Hematopoietic multipotent progenitor cell treated with erythropoietin and hydrocortisone succinate and interleukin-3 and kit ligand, for 4 days (in vitro differentiated cells): ENCODE data around the gene FAF1.
"Not testable (repeated sequence)": the region's sequence is repeated elsewhere in the genome, so short reads cannot be mapped to it uniquely, and the experiment has no call there.

Experiments
- DNase-seq: peaks from one replicate; pipeline ENCODE4 v3.0.0-alpha.2; 2015

FAF1 gene

DNA sequence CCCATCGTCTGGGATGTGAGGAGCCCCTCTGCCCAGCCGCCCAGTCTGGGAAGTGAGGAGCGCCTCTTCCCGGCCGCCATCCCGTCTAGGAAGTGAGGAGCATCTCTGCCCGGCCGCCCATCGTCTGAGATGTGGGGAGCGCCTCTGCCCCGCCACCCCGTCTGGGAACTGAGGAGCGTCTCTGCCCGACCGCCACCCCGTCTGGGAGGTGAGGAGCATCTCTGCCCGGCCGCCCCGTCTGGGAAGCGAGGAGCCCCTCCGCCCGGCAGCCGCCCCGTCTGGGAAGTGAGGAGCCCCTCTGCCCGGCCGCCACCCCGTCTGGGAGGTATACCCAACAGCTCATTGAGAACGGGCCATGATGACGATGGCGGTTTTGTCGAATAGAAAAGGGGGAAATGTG, 7.5 kb downstream of the FAF1 start:
- not testable (repeated sequence) for DNase-seq

- DNase-seq: no peak
Observed at GRCh38 chr1:50950396-50950795, 9.7 kb downstream of the FAF1 start.

GRCh38 chr1:50949286-50949982, 10.6 kb downstream of the FAF1 start:
- peak; percentile 38 for DNase-seq

- DNase-seq: no peak
Observed at GRCh38 chr1:50942334-50942733, 17.7 kb downstream of the FAF1 start.

DNA sequence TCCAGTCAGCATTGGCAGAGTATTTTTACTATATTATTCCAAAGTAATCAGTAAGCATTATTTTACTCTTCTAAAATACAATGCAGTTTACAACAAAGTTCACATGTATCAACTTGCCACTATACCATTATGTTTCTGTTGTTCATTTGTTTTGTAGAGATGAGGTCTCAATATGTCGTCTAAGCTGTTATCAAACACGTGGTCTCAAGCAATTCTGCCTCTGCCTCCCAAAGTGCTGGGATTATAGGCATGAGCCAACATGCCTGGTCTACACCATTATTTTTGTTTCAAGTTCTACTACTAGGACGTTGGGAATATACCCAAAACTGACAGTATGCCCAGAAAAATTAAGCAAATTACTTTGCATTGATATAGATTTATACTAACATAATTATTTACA, 19.8 kb downstream of the FAF1 start:
- no peak for DNase-seq

GRCh38 chr1:50936321-50936720, 23.7 kb downstream of the FAF1 start:
- no peak for DNase-seq

- DNase-seq: not testable (repeated sequence)
Observed at GRCh38 chr1:50935276-50935675, 24.8 kb downstream of the FAF1 start.

DNA sequence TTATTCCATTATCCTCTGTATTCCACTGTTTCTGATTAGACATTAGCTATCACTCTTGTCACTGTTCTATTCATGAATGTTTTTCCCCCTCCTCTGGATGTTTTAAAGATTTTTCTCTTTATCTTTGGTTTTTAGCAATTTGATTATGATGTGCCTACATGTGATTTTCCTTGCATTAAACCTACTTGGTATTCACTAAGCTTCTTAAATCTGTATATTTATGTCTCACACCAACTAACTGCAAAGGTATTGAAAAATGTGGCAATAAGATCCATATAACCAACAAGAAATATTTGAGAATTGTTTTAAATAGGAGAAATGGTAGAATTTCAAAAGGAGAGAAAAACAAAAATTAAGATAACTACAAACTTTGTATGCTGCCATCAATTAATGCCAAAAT, 25.2 kb downstream of the FAF1 start:
- DNase-seq: no peak

DNA sequence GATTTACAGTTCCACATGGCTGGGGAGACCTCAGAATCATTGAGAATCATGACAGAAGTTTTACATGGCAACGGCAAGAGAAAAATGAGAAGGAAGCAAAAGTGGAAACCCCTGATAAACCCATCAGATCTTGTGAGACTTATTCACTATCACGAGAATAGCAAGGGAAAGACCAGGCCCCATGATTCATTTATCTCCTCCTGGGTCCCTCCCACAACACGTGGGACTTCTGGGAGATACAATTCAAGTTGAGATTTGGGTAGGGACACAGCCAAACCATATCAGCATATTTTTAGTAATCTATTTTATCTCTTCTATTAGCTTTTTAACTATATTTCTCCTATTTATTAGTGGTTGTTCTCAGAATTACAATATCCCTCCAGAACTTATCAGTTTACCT, 26.3 kb downstream of the FAF1 start:
- DNase-seq: not testable (repeated sequence)

DNA sequence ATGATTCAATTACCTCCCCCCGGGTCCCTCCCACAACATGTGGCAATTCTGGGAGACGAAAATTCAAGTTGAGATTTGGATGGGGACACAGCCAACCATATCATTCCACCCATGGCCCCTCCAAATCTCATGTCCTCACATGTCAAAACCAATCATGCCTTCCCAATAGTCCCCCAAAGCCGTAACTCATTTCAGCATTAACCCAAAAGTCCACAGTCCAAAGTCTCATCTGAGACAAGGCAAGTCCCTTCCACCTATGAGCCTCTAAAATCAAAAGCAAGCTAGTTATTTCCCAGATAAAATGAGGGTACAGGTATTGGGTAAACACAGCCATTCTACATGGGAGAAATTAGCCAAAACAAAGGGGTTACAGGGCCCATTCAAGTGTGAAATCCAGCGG, 28.0 kb downstream of the FAF1 start:
- DNase-seq: not testable (repeated sequence)

GRCh38 chr1:50930965-50931737, 28.9 kb downstream of the FAF1 start:
- DNase-seq: peak; percentile 38

GRCh38 chr1:50930193-50930592, 29.9 kb downstream of the FAF1 start:
- DNase-seq: no peak

GRCh38 chr1:50929376-50929958, 30.6 kb downstream of the FAF1 start:
- peak; percentile 67 for DNase-seq

DNA sequence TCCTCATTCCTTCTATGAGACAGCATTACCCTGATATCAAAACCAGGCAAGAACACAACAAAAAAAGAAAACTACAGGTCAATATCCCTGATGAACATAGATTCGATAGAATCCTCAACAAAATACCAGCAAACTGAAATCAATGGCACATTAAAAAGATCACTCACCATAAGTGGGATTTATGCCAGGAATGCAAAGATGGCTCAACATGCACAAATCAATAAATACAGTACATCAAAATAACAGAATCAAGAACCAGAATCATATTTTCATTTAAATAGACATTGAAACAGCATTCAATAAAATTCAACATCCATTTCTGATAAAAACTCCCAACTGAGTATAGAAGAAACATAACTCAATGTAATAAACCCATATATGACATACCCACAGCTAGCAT, 36.5 kb downstream of the FAF1 start:
- no peak for DNase-seq

GRCh38 chr1:50921029-50921428, 39.0 kb downstream of the FAF1 start:
- no peak for DNase-seq

- no peak for DNase-seq
Observed at GRCh38 chr1:50920409-50920808, 39.7 kb downstream of the FAF1 start.

- DNase-seq: no peak
Observed at GRCh38 chr1:50917138-50918137, 42.6 kb downstream of the FAF1 start.

DNA sequence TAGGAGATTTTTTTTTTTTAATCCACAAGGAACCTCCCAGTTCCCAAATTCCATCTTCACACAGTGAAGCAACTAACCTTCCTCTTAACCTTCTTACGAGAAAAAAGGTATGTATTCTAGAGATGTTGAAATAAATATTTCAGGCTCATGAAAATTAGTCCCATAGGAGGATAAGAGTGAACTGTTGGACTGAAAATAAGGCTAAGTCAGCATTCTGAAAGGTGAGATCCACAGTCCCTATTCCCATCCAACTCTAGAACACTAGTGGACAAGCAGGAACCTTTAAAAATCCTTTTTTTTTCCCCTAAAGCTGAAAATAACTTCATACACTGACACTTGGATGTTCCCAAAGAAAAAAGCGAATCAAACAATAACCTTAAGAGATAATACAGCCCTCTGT, 44.4 kb downstream of the FAF1 start:
- no peak for DNase-seq

DNA sequence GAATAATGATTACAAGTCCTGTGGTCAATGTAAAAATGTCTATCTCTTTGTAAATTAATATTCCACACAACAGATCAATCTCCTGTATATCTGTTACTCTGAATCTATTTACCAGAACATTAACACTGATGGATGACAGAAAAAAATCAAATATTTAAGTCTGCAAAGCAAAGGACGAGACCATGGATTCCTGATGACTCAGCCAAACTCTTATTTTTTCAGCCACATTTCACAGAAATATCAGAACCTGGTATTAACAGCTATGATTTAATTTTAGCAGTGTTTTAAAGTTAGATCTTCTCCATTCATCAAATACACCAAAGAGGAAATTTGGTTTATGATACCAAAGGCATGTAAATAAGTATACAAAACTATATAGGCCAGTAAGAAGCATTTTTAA, 46.1 kb downstream of the FAF1 start:
- no peak for DNase-seq

DNA sequence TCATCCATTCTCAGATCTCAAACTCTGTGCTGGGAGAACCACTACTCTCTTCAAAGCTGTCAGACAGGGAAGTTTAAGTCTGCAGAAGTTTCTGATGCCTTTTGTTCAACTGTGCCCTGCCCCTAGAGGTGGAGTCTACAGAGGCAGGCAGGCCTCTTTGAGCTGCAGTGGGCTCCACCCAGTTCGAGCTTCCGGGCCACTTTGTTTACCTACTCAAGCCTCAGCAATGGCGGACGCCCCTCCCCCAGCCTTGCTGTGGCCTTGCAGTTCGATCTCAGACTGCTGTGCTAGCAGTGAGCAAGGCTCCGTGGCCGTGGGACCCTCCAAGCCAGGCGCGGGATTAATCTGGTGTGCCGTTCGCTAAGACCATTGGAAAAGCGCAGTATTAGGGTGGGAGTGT, 49.7 kb downstream of the FAF1 start:
- not testable (repeated sequence) for DNase-seq

DNA sequence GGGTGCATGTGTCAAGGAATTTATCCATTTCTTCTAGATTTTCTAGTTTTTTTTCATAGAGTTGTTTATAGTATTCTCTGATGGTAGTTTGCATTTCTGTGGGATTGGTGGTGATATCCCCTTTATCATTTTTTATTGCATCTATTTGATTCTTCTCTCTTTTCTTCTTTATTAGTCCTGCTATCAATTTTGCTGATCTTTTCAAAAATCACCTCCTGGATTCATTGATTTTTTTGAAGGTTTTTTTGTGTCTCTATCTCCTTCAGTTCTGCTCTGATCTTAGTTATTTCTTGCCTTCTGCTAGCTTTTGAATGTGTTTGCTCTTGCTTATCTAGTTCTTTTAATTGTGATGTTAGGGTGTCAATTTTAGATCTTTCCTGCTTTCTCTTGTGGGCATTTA, 52.5 kb downstream of the FAF1 start:
- DNase-seq: not testable (repeated sequence)

DNA sequence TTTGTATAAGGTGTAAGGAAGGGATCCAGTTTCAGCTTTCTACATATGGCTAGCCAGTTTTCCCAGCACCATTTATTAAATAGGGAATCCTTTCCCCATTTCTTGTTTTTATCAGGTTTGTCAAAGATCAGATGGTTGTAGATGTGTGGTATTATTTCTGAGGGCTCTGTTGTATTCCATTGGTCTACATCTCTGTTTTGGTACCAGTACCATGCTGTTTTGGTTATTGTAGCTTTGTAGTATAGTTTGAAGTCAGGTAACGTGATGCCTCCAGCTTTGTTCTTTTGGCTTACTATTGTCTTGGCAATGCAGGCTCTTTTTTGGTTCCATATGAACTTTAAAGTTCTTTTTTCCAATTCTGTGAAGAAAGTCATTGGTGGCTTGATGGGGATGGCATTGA, 54.0 kb downstream of the FAF1 start:
- not testable (repeated sequence) for DNase-seq

GRCh38 chr1:50902419-50902818, 57.6 kb downstream of the FAF1 start:
- no peak for DNase-seq
